Islet of Langerhans (tissue), 1 donor: ENCODE results near the gene GRM5.

Experiments
- FAIRE-seq: peaks from one replicate; lab custom pipeline; 2011; peaks lifted over from hg19 to GRCh38; lab: Jason Lieb, UNC

GRM5 gene

DNA sequence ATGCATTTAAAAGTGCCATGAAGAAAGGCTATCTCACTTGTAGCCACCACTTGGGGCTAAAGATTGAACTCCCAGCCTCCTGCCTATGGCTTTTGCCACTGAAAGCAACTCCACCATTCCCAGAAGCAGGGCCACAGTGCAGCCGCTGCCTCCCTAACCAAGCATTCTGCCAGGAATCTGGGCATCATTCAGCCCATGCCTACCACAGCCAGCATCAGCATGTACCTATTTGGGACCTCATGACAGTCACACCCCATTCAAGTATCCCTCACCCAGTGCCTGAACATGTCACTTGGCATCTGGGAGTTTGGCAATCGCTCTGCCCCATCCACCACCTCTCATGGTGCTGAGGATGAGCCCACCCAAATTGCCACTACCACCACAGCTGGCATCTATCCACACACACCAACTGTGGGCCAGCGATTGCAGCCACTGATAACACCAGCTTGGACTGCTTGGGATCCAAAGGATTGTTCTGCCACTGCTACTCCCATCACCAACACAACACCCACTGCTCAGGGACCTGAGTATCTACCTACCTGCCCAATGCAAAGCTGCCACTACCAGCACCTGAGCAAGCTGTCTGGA lies 234.4 kb downstream of the GRM5 start:
- no peak for FAIRE-seq

DNA sequence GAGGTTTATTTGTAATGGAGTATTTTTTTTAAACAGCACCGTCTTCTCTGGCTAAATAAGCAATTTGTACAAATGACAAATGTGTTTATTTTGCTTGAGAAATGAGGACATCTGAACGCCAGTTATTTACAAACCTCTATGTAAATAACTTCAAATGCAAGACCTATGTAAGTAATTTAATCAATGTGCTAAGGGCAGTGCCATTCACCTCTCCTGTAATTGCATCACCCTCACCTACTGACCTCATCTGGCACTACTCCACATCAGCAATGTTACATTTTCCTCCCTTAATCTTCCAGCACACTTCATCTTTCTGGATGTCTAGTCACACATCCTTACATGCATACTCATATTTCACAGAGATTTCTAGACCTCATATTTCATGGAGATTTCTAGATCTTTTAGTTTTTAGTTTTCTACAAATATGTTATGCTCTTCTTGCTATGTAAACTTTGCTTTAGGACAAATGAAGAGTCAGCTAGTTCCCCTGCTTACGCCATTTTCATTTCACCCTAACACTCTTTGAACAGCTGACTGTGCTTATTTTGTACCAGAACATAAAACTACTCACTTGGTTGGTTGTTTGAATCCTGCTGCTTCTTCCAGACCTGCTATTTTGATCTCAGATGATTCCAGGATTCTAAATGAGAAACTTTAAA lies 238.6 kb downstream of the GRM5 start:
- FAIRE-seq: no peak

DNA sequence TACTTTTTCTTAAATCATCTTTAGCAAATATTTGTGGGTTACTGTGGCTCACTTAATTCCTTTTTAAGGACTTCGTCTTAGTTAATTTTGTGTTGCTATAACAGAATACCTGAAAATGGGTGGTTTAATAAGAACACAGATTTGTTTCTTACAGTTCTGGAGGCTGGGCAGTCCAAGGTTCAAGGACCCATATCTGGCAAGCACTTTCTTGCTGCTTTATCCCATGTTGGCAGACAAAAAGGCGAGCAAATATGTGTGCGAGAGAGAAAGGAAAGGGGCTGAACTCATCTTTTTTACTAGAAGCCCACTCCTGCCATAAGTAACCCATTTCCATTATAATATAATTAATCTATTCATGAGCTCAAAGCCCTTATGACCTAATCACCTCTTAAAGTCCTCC lies 246.2 kb downstream of the GRM5 start:
- no peak for FAIRE-seq

DNA sequence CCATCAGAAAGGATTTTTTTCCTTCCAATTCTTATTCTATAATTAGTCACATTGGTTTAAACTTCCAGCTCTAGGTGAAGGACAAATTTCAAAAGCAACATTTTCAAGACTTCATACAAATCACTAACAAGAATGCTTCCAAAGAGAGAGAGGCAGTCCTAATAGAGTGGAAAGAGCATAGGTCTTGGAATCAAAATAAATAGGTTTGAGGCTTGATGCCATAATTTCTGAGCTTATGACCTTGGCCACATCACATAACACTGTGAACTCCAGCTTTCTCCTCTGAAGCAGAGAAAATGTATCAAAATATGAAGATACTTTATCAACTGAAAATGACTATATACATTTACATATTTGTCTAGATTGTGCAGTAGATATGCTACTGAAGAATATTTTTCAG lies 246.8 kb downstream of the GRM5 start:
- no peak for FAIRE-seq

DNA sequence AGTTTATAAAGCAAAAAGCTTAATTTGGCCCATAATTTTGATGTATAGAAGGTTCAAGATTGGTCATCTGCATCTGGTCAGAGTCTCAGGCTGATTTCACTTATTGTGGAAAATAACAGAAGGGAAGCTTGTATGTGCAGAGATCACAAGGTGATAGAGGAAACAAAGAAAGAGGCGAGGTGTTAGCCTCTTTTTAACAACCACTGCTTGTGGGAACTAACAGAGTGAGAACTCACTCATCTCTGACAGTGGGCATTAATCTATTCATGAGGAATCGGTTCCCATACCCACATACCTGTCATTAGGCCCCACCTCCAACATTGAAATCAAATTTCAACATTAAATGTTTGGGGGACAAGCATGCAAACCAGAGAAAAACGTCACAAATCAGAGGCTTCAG lies 250.3 kb downstream of the GRM5 start:
- no peak for FAIRE-seq

DNA sequence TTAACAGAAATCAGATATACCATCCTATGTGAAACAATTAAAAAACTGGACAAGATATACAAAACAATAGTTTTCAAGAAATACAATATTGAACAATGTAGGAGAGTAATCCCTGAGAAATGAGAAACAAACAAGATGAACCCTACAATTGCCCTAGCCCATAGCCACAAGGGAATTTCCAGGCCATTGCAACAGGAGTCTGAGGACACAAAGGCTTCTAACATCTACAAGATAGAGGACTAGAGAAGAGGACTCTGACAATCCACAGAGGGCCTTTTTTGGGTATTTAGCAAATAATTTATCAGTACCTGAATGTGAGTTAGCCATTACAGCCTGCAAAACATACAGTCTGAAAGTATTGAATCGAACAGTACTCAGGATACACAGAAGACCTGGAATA lies 251.7 kb downstream of the GRM5 start:
- FAIRE-seq: no peak

DNA sequence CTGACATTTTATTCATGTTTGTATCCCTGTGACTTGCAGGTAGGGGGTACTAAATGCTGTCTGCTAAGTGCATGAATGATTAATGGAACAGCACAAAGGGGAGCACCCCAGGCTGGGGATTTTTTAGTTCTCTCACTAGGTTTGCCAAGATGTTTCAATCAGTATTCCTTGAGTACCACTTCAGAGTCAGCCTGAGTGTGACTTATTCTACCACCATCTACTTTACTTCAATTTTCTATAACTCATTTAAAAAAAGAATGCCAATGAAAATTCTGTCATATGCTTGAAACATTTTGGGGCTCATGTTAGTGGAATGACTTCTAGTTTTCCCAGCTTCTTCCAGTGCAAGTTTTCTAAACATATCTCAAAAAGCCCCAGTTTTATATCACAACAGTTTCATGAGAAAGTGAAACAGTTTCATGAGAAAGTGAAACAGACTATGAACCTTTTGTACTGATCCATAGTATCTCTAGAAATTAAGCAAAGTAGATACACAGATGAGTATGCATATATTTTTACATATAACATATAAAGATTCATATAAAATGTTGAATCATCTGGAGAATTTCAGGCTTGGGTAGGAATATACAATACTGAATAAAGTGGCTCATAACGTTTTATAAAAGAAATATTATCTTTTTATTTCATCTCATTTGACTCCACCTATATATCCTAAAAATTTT lies 252.4 kb downstream of the GRM5 start:
- FAIRE-seq: no peak

DNA sequence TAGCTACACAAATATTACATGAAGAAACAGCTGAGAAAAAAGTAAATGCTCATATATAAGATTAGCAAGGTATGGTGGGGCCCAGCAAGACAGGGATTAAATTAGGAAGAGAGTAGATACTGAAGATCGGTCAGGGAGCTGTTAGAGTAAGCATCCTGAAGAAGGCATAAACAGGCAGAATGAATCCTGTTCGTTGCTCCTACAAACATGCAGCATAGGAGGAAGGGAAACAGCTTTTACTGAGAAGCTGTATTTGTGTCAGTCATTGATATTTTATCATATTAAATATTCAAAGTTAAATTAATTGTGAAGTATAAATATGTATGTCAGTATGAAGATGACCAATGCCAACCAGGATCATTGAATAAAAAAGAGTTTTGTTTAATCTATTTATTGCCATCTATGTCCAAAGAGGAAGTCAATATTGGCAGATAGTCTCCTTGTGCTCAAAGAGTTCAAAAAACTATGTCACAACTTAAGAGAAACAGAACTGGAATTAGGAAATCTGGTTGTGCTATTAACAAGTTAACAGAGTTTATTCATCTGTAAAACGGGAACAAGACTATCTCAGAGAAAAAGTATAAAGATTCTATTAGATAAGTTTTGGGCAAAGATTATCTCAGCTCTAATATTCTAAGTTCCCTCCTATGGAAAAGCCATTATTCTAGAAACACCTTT lies 255.2 kb downstream of the GRM5 start:
- no peak for FAIRE-seq

DNA sequence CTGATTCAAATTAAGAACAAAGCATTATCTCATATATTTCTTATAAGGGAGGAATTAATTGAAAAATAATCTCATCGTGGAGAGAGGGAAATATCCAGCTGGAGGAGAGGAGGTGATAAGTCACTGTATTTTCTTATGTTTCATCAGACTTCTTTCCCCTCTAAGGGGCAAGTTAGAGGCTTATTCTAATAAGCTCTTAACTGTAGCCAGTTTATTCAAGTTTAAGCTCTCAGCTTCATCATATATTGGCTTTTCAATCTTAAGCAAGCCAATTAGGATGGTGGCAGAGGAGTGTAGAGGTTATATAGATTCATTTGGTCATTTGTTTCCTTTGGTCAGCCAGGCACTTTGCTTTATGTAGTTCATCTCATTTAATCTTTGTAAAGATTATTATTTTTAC lies 256.7 kb downstream of the GRM5 start:
- no peak for FAIRE-seq

DNA sequence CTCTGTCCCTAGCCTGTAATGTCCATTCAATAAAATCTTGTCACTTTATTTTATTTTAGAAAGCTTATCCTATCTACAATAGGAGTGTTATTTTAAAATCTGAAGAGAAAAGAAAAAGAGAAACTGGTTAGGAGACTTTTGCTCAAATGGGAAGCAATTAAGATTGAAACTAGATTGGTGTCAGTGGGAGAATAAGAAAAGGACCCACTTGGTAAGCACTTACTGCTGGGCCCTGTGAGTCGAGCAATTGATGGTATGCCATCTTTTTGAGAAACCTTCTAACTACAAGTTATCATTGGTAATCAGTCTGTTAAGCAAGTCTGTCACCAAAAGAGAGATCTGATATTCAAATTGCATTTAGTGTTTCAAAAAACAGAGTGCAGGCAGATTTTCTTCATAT lies 258.4 kb downstream of the GRM5 start:
- no peak for FAIRE-seq

DNA sequence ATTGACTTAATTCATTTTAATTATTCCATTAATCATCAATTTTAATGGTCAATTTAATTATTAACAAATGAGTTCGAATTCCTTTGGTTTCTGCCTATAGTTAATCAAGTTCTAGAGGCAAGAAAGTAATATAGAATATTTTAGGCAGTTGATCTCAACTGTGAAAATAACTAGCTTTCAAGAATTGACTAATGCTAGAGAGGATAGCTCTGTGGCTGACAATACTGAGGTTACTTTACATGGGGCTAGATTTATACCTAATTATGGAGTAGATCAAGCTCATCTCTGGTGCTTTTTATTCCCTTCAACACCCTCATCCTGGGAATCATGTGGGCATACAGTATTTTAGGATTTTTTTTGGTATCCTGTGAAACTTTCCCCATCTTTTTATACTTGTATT lies 259.4 kb downstream of the GRM5 start:
- FAIRE-seq: no peak

DNA sequence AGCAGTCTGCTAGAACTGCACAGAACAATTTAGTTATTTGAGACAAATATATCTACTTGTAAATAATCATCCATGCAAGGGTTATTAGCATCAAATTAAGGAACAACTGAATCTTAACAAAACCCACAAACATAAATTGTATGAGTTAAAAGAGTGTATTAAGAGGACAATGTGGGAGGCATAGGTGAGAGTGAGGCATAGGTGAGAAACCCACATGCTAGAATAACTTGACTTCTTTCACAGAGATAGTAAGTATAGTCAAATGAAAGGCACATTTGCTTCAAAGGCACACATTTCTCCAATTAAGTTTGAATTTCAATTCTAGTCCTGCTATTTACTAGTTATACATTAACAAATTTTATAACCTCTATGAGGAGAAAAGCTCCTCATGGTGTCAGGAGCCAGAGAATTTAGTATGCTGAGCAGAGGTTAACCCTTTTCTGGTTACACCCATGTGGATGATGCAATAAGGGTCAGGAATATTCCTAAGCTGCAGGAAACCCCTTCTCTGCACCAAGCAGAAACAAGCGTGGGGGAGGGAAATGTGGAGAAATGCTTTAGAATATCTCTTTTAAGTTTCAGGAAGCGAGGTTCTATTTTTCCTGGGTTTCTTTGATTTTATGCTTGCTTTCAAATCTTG lies 264.2 kb downstream of the GRM5 start:
- FAIRE-seq: no peak

DNA sequence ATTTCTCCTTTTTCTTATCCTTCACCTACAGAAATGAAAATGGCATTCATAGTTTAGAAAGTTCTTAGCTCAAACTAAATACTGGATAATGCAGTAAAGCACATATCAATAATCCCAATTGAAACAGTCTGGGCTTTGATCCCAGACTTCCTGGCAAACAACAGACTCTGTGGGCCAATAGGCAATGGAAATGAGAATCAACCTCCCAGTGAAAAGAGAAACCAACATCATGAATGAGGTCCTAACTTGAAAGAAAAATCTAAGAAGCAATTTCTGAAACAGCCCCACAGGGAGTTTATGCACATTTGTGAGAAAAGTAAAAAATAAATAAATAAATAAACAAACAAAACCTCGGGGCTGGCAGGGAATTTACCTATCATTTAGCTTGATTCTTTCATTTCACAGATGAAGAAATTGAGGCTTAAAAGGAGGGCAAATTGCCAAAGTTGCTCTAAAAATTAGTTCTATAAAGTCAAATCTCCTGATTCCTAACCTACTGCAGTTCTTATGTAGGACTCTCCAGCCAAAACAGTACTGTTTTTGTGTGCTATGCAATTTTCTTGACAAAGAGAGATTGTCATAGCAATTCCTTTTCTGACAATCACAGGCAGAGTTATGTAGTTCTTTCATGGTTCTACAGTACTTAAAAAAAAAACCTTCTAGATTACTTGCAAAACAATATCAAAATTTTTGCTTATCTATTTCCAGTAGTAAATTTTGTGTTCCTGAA lies 265.8 kb downstream of the GRM5 start:
- no peak for FAIRE-seq

DNA sequence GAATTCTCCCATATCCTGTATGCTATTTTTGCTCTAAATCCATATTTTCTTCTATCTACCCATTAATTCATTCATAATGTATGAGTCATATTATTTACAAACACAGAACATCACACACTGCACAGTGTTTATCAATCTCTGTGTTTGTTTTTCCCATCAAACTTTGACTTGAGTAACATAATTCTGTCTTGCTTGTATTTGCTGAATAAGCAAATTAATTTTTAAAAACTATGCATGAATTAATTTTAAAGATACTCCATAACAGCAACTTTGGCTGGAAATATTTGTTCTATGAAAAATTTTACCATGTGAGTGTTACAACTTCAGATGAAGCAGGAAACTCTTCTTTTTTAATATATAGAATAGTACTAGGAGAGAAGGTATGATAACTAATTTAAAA lies 275.6 kb downstream of the GRM5 start:
- FAIRE-seq: no peak

DNA sequence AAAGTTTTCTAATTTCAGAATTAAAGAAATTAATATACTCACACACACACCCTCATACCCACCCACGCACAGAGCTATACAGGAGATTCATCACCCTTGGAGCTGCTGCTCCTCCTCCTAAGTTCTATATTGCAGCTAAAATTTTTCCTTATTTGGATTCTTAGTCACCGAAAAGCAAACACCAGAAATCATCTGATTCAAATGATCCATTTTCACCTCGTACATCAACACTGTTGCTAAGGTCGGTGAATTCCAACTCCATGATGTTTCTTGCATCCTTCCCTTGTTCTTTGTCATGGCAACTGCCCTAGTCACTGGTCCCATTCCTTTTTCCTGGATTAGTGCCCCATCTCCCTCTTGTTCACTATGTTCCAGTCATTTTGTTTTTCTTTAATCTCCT lies 286.2 kb downstream of the GRM5 start:
- no peak for FAIRE-seq

DNA sequence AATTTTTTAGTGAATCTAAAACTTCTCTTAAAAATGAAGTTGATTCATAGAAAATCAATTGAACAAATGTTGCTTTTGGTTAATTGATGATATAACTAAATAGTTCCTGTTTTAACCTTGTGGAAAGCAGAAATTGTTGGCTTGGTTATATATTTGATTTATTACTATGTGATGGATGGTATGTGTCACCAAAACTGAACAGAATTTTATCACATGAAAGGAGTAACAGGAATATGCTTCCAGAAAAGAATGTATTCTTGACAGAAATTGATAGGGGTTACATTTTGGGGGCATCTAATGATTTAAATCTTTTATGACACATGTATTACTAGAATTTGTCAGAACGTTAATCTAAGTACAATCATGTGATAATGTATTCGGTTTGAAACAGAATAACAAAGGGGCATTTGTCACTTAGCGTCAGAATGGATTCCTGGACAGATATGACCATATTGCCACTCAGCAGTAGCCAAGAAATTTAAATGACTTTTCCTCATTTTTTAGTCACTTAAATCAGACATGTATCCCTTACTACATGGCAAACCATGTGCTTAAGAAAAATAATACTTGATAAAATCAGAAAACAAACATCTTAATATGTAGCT lies 295.2 kb downstream of the GRM5 start:
- FAIRE-seq: no peak

DNA sequence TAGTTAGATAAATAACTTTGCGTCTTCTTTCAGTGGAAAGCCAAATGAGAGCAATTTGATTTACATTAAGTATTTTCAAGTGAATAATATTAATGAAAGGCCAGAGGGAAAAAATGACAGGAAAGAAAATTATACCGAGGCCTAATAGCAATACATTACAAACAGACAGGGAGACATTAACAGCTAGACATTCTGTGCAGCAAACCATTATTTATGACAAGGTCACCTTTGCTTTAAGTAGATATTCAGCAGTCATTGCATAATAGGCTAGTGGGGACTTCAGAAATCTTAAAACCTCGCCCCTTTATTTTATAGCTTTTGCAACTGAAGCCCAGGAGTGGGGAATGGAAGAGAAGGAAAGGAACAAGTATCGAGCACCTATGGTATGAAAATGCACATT lies 321.6 kb downstream of the GRM5 start:
- FAIRE-seq: no peak

DNA sequence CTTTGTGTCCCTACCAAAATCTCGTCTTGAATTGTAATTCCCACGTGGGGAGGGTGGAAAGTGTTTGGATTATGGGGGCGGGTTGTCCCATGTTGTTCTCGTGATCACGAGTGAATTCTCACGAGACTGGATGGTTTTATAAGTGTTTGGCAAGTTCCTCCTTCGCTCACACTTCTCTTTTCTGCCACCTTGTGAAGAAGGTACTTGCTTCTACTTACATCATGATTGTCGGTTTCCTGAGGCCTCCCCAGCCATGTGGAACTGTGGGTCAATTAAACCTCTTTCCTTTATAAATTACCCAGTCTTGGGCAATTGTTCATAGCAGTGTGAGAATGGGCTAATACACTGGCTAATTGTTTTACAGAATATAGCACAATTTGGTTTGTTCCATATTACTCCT lies 326.3 kb downstream of the GRM5 start:
- no peak for FAIRE-seq

DNA sequence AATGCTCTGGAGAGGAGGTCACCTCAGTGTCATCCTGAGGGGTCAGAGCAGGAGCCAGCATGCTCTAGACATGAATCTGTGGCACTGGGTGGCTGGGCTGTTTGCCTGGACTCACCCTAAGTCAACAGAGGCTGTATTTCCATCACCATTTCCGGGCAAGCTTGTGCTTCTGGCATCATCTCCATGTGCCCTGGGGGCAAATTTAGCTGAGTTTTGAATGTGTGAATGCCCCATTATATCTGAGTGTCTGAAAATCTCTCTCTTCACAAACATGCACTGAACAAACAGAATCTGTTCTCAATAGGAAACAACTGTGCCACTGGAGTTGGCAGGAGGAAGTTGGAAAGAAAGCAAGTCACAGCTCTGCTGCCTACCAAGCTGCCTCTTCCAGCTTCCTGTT lies 356.2 kb downstream of the GRM5 start:
- FAIRE-seq: no peak

DNA sequence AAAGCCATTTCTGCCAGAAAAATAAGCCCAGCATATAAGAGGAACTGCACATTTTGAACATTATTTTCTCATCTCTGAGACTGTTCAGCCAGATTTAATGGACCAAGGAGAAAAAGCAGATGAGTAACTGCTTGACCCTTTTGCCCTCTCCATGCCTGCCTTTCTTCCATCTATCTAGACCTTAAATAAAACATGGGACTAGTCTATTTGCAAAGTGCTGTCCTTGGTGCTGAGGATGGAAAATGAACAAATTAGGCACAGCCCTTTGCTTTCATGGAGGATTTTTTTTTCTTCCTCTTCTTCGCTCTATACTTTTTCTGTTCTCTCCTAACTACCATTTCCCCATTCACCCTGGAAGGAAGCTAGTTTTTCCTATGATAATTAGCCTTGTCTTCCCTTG lies 361.3 kb downstream of the GRM5 start:
- no peak for FAIRE-seq

DNA sequence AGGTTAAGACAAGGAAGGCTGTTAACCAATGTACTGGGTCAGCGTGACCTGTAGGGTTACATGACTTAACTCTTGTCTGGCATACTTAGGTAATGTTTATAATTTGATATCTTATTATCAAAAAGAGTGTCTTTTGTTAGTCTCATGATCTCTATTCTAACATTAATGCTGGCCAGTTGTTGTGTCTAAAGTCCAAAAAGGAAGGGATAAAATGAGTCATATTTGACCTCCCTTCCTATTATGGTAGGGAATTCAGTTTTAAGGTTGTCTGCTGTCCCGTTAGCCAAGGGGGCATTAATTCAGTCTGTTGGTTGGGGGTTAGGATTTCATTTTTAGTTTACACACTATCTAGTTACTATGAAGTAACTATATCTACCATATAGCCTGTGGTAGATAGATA lies 364.0 kb downstream of the GRM5 start:
- no peak for FAIRE-seq

DNA sequence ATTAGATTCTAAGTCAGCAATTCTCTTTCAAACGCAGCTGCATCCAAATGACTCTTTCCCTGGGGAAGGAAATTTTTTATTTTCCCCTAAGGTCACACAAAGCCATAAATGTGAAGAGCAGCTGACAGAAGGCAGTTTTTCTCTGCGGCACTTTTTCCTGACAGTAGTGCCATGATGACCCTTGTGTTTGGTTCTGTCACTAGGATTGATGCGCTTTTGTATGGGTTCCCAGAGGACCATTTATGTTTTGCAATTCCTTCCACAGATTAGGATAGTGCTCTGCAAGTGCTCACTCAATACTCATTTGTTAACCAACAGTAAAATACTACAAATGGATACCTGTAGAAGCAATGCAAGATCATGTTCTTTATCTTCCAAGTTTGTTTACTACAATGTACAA lies 368.6 kb downstream of the GRM5 start:
- no peak for FAIRE-seq
